ENCODE data around the gene OR5H15. TPM values are rescaled to one million over a fixed set of nuclear protein-coding genes. Genes with fewer than 3 reads are reported as not detected.

The OR5H15 gene
- total RNA-seq, 1 experiment from 2014 or later, result not detected

DNA sequence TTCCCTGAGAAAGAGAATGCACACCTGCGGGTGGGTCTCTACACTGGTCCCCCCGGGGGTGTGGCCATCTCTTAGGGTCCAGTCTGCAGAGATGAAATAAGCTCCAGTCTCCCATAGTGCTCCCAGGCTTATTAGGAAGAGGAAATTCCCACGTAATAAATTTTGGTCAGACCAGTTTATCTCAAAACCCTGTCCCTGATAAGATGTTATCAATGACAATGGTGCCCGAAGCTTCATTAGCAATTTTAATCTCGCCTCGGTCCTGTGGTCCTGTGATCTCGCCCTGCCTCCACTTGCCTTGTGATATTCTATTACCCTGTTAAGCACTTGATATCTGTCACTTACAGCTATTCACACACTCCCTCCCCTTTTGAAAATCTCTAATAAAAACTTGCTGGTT lies 46.8 kb downstream of the OR5H15 start:
- Histone ChIP-seq H3K9me2 (ENCODE audit: insufficient read depth) (no peaks in the 10 kb centered on the region), H3K4me3 (replicated peaks in 1 of 2; ENCODE audit: low read depth in 1 of 2, low read length in 2 of 2) (no peak overlapping the region), H3K36me3 (ENCODE audit: control insufficient read depth in 1 of 2, insufficient read depth in 2 of 2, low read length in 2 of 2) (no peaks in the 10 kb centered on the region), H3K27me3 (ENCODE audit: insufficient read depth, low read length) (peaks cover 3% of the 10 kb centered on the region; the same call in 1 of the 2 replicates), H2AFZ (ENCODE audit: low read depth, low read length, poor library complexity, severe bottlenecking) (no peak overlapping the region), H4K20me1 (ENCODE audit: insufficient read depth) (no peaks in the 10 kb centered on the region), H3K4me2 (ENCODE audit: low read length) (no peak overlapping the region), H3K4me1 (ENCODE audit: control insufficient read depth in 1 of 2, insufficient read depth in 2 of 2, low read length in 2 of 2) (peaks cover 0 to 11% of the 10 kb centered on the region in 2 experiments; a peak in 2 of 4 replicates), H3K79me2 (ENCODE audit: insufficient read depth, low read length) (no peaks in the 10 kb centered on the region), H3K27ac (ENCODE audit: low read depth, low read length) (no peak overlapping the region), H3K9me3 (ENCODE audit: control insufficient read depth in 1 of 2, insufficient read depth in 1 of 2, low read depth in 1 of 2, low read length in 2 of 2) (no peaks in the 10 kb centered on the region), H3K9ac (ENCODE audit: low read length) (no peak overlapping the region)
- no peak for DNase-seq (ENCODE audit: low read depth, low spot score)
- no TSS peak for BruUV-seq (replicated peaks)
- ChIA-PET RAD21 (ENCODE audit: low non-redundant PET in 1 of 2, low total read pairs in 2 of 2, uncharacterized antibody in 2 of 2, unreplicated experiment in 2 of 2) (no interaction called here), POLR2A (no interaction called here), CTCF (no interaction called here)
- no peak for ATAC-seq
- intact Hi-C loops (cut with micrococcal nuclease), result no loop called here
- TF ChIP-seq POLR2A (IDR thresholded peaks at IDR 0.05; ENCODE audit: borderline replicate concordance, extremely low read depth, insufficient read depth, insufficient read length), result no peak
- no peak for TF ChIP-seq RAD21 (IDR thresholded peaks at IDR 0.05; ENCODE audit: low read depth)
- TF ChIP-seq, protein P1, sequence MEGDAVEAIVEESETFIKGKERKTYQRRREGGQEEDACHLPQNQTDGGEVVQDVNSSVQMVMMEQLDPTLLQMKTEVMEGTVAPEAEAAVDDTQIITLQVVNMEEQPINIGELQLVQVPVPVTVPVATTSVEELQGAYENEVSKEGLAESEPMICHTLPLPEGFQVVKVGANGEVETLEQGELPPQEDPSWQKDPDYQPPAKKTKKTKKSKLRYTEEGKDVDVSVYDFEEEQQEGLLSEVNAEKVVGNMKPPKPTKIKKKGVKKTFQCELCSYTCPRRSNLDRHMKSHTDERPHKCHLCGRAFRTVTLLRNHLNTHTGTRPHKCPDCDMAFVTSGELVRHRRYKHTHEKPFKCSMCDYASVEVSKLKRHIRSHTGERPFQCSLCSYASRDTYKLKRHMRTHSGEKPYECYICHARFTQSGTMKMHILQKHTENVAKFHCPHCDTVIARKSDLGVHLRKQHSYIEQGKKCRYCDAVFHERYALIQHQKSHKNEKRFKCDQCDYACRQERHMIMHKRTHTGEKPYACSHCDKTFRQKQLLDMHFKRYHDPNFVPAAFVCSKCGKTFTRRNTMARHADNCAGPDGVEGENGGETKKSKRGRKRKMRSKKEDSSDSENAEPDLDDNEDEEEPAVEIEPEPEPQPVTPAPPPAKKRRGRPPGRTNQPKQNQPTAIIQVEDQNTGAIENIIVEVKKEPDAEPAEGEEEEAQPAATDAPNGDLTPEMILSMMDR (IDR thresholded peaks at IDR 0.05 in 2 of 3, conservative IDR thresholded peaks at IDR 0.05 in 1 of 3; ENCODE audit: borderline replicate concordance in 1 of 3, insufficient read depth in 1 of 3, low read depth in 2 of 3, low read length in 2 of 3), result no peak
- TF ChIP-seq CBX3 (IDR thresholded peaks at IDR 0.05; ENCODE audit: low read depth), result no peak
- no peak for TF ChIP-seq SIN3A (IDR thresholded peaks at IDR 0.05; ENCODE audit: low read depth)
- TF ChIP-seq, protein P2, sequence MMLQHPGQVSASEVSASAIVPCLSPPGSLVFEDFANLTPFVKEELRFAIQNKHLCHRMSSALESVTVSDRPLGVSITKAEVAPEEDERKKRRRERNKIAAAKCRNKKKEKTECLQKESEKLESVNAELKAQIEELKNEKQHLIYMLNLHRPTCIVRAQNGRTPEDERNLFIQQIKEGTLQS (IDR thresholded peaks at IDR 0.05), result no peak
- no peak for TF ChIP-seq EGR1 (IDR thresholded peaks at IDR 0.05; ENCODE audit: low read depth)
- TF ChIP-seq CEBPB (IDR thresholded peaks at IDR 0.05; ENCODE audit: low read depth), result no peak
- TF ChIP-seq EZH2 (IDR thresholded peaks at IDR 0.05), result no peak
- TF ChIP-seq, protein P3, sequence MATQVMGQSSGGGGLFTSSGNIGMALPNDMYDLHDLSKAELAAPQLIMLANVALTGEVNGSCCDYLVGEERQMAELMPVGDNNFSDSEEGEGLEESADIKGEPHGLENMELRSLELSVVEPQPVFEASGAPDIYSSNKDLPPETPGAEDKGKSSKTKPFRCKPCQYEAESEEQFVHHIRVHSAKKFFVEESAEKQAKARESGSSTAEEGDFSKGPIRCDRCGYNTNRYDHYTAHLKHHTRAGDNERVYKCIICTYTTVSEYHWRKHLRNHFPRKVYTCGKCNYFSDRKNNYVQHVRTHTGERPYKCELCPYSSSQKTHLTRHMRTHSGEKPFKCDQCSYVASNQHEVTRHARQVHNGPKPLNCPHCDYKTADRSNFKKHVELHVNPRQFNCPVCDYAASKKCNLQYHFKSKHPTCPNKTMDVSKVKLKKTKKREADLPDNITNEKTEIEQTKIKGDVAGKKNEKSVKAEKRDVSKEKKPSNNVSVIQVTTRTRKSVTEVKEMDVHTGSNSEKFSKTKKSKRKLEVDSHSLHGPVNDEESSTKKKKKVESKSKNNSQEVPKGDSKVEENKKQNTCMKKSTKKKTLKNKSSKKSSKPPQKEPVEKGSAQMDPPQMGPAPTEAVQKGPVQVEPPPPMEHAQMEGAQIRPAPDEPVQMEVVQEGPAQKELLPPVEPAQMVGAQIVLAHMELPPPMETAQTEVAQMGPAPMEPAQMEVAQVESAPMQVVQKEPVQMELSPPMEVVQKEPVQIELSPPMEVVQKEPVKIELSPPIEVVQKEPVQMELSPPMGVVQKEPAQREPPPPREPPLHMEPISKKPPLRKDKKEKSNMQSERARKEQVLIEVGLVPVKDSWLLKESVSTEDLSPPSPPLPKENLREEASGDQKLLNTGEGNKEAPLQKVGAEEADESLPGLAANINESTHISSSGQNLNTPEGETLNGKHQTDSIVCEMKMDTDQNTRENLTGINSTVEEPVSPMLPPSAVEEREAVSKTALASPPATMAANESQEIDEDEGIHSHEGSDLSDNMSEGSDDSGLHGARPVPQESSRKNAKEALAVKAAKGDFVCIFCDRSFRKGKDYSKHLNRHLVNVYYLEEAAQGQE (IDR thresholded peaks at IDR 0.05; ENCODE audit: low read depth), result no peak
- TF ChIP-seq SRF (IDR thresholded peaks at IDR 0.05; ENCODE audit: low read depth), result no peak
- no peak for TF ChIP-seq ZFX (IDR thresholded peaks at IDR 0.05)
- TF ChIP-seq, protein P4, sequence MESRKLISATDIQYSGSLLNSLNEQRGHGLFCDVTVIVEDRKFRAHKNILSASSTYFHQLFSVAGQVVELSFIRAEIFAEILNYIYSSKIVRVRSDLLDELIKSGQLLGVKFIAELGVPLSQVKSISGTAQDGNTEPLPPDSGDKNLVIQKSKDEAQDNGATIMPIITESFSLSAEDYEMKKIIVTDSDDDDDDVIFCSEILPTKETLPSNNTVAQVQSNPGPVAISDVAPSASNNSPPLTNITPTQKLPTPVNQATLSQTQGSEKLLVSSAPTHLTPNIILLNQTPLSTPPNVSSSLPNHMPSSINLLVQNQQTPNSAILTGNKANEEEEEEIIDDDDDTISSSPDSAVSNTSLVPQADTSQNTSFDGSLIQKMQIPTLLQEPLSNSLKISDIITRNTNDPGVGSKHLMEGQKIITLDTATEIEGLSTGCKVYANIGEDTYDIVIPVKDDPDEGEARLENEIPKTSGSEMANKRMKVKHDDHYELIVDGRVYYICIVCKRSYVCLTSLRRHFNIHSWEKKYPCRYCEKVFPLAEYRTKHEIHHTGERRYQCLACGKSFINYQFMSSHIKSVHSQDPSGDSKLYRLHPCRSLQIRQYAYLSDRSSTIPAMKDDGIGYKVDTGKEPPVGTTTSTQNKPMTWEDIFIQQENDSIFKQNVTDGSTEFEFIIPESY (IDR thresholded peaks at IDR 0.05; ENCODE audit: extremely low read depth, insufficient replicate concordance, low read length), result no peak
- no peak for TF ChIP-seq ELF1 (IDR thresholded peaks at IDR 0.05; ENCODE audit: borderline replicate concordance, low read depth)
- no peak for TF ChIP-seq JUND (IDR thresholded peaks at IDR 0.05)
- no peak for TF ChIP-seq POLR2AphosphoS5 (IDR thresholded peaks at IDR 0.05; ENCODE audit: low read depth, low read length)
- no peak for TF ChIP-seq YY1 (IDR thresholded peaks at IDR 0.05; ENCODE audit: extremely low read depth, insufficient replicate concordance, low read depth, low read length)
- TF ChIP-seq, protein P5, sequence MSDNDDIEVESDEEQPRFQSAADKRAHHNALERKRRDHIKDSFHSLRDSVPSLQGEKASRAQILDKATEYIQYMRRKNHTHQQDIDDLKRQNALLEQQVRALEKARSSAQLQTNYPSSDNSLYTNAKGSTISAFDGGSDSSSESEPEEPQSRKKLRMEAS (IDR thresholded peaks at IDR 0.05), result no peak

All from HCT116 (cell line).